Left lung (tissue), 10 donors: ENCODE results near the gene ZNF862. TPM values are rescaled to one million over a fixed set of nuclear protein-coding genes. Genes with fewer than 3 reads are reported as not detected.

Source experiments
- ATAC-seq: fragments of 200-7000 bp; cut with Tn5 transposase; one replicate; pipeline ENCODE4 v1.9.1; 2020; ENCODE audit warnings: moderate library complexity
- DNase-seq, 4 donors: peaks; one replicate each; pipeline ENCODE4 v3.0.0-alpha.2; 2013 to 2020
- H3K27ac ChIP-seq, 2 donors: fragments of 200-600 bp; sonication (generic) in 1 of 2; one replicate each; pipeline versions ENCODE4 v1.5.0 to v1.8.0; 2020 to 2021
- H3K27me3 ChIP-seq, 2 donors: fragments of 200-600 bp; sonication (generic) in 1 of 2; one replicate each; pipeline versions ENCODE4 v1.5.0 to v1.8.0; 2020 to 2021
- H3K36me3 ChIP-seq, 2 donors: fragments of 200-600 bp; sonication (generic) in 1 of 2; one replicate each; pipeline versions ENCODE4 v1.5.0 to v1.8.0; 2020 to 2021
- H3K4me1 ChIP-seq, 2 donors: fragments of 200-600 bp; one replicate each; pipeline ENCODE4 v1.8.0; 2021
- H3K4me3 ChIP-seq, 2 donors: fragments of 200-600 bp; sonication (generic) in 1 of 2; one replicate each; pipeline versions ENCODE4 v1.5.0 to v1.8.0; 2020 to 2021; ENCODE audit warnings: mild to moderate bottlenecking in 1 of 2
- H3K9me3 ChIP-seq, 2 donors: fragments of 200-600 bp; sonication (generic) in 1 of 2; one replicate each; pipeline versions ENCODE4 v1.5.0 to v1.8.0; 2020 to 2021
- intact Hi-C, 2 donors: fragments of 100-400 bp; cut with DNase I; formaldehyde crosslinking; loops; one replicate each; pipeline versions ENCODE4 v1.11.2 to v1.14.2; 2022
- polyA plus RNA-seq, 6 donors: library from polyadenylated mRNA; unstranded; fragments of 120-200 nt; gene quantifications; one replicate each; pipeline ENCODE4 v1.2.1, GENCODE V29; 2013; ENCODE audit not compliant: insufficient read length in 6 of 6
- total RNA-seq, 2 donors: library from RNA; stranded (reverse); fragmentation: NEBNext Ultra II Directional; extraction: Animal tissue kit (Norgen Biotek cat#: 25700); gene quantifications; one replicate each; pipeline ENCODE4 v1.2.1, GENCODE V29; 2021
- TF ChIP-seq, protein P1 (sequence below), 2 donors: fragments of 200-600 bp; sonication (generic) in 1 of 2; IDR thresholded peaks; one replicate each; pipeline versions ENCODE4 v1.5.0 to v1.8.0; 2021; ENCODE audit warnings: antibody characterized with exemption in 2 of 2
- donor health status: DM: no; HTN: yes; CAD: no.
- donor health status: DM: no; HTN: no; CAD: no.

Gene ZNF862
- total and polyA plus RNA-seq, 8 donors: 9.8 to 27.8 (median 23.9) TPM

DNA sequence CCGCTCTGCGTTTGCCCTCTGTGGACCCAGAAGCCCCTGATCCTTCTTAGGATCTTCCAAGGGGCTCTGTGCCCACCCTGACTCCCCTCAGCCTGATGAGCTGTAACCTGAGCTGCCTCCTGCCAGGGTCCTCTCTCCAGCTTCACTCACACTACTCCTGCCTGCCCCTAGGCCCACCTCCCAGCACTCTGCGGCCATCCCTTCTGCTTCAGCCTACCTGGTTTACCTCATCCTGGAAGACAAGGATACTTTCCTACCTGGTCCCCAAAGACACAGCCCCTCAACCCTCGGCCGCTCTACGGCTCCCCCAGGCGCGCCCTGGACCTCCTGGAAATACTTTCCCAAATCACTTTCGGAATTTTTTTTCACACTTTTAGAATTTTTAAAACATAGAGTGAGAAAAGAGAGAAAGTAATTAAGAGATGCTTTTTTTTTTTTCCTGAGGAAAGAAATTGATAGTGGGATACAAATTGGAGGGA is 6.4 kb upstream of the ZNF862 start:
- DNase-seq: no peak
- no peak overlapping the region for H3K4me3 ChIP-seq
- TF ChIP-seq, protein P1, sequence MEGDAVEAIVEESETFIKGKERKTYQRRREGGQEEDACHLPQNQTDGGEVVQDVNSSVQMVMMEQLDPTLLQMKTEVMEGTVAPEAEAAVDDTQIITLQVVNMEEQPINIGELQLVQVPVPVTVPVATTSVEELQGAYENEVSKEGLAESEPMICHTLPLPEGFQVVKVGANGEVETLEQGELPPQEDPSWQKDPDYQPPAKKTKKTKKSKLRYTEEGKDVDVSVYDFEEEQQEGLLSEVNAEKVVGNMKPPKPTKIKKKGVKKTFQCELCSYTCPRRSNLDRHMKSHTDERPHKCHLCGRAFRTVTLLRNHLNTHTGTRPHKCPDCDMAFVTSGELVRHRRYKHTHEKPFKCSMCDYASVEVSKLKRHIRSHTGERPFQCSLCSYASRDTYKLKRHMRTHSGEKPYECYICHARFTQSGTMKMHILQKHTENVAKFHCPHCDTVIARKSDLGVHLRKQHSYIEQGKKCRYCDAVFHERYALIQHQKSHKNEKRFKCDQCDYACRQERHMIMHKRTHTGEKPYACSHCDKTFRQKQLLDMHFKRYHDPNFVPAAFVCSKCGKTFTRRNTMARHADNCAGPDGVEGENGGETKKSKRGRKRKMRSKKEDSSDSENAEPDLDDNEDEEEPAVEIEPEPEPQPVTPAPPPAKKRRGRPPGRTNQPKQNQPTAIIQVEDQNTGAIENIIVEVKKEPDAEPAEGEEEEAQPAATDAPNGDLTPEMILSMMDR (IDR thresholded peaks at IDR 0.05): no peak
- no peaks in the 10 kb centered on the region for H3K4me1 ChIP-seq
- no peaks in the 10 kb centered on the region for H3K27me3 ChIP-seq
- intact Hi-C loops: no loop called here
- H3K27ac ChIP-seq: no peak overlapping the region
- no peak for ATAC-seq
- H3K36me3 ChIP-seq: no peaks in the 10 kb centered on the region
- H3K9me3 ChIP-seq: no peaks in the 10 kb centered on the region

DNA sequence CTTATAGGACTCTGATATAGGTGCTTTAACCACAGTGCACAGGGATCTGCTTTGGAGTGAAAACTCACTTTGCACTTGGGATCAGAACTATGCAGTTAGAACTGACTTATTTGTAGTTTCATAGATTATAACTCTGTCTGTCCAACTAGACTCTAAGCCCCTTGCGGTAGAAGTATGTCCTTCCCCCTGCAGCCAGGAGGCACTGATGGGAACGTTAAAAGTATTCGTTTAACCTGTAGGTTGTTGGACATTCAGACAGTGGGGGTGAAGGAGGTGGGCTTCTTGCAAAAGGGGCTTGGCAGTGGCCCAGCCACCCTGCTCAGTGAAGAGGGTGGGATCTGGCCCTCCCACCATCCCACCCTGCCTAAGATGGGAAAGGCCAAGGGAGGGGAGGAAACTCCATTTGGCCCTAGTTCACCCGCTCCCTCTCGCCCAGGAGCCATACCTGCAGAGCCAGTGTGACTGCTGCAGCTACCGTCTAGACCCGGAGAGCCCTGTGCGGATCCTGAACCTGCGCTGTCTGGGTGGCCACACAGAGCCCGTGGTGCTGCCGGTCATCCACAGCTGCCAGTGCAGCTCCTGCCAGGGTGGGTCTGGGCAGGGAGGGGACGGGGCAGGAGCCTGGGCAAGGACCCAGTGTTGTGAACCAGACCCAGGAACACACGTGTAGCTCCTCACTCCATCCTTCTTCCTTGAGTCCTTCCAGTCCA is 5.7 kb upstream of the ZNF862 start:
- peaks cover 0 to 2% of the 10 kb centered on the region in 2 donors for H3K4me1 ChIP-seq
- DNase-seq (peak in 1 of 4 donors; percentile 25), ATAC-seq (no peak)
- intact Hi-C loops: no loop called here
- TF ChIP-seq, protein P1 (IDR thresholded peaks at IDR 0.05): no peak
- H3K36me3 ChIP-seq: no peaks in the 10 kb centered on the region
- no peak overlapping the region for H3K27ac ChIP-seq
- no peak overlapping the region for H3K4me3 ChIP-seq
- no peaks in the 10 kb centered on the region for H3K9me3 ChIP-seq
- no peaks in the 10 kb centered on the region for H3K27me3 ChIP-seq

DNA sequence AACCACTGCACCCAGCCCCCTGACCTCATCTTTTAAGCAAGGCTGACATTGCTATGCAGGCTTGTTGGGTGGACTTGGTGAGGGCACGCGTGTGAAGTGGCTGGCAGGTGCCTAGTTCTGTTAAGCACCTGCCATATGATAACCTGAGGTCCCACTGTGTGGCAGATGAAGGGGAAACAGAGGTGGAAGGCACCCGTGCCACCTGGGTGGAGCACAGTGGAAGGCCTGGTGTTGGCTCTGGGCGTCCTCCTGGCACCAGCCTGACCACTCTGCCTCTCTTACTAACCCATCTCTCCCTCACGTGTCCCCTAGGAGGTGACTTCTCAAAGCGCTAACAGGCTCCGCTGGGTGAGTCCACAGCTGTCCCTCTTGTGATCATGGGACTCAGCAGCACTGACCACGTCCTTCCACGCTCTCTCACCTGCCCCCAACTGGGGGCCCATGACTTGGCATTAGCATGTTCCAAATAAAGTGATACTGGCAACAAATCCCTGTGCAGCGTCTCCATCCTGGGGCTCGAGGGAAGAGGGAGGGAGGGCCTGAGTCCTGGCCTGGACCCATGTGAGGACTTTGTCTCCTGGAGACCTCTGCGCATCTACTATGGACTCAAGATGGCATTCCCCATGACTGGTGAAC is 4.6 kb upstream of the ZNF862 start:
- Histone ChIP-seq H3K9me3 (no peaks in the 10 kb centered on the region), H3K4me3 (no peak overlapping the region), H3K27me3 (no peaks in the 10 kb centered on the region), H3K27ac (no peak overlapping the region), H3K4me1 (peaks cover 0 to 8% of the 10 kb centered on the region in 2 donors), H3K36me3 (no peaks in the 10 kb centered on the region)
- intact Hi-C loops: no loop called here
- ATAC-seq: no peak
- TF ChIP-seq, protein P1 (IDR thresholded peaks at IDR 0.05): no peak
- no peak for DNase-seq

DNA sequence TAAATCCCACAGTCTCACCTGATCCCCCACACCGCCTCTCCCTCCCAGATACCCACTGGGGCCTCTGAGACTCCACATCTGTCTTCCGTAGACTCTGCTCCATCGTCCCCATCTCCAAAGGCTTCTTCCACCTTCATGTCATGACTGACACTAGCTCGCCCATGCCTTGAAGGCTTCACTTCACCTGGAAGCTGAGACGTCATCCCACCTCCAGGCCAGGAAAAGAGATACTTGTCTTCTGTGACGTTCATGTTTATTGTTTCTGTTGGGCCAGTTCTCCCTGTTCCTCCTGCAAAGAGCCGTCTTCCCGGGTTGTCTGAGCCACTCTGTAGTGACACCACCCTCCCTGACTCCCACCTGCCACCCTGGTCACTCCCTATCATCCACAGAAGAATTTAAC is 3.6 kb upstream of the ZNF862 start:
- TF ChIP-seq, protein P1 (IDR thresholded peaks at IDR 0.05): no peak
- Histone ChIP-seq H3K27ac (no peak overlapping the region), H3K9me3 (no peaks in the 10 kb centered on the region), H3K4me3 (no peak overlapping the region), H3K4me1 (peaks cover 7 to 18% of the 10 kb centered on the region in 2 donors), H3K36me3 (no peaks in the 10 kb centered on the region), H3K27me3 (no peaks in the 10 kb centered on the region)
- intact Hi-C loops: no loop called here
- no peak for ATAC-seq
- no peak for DNase-seq

DNA sequence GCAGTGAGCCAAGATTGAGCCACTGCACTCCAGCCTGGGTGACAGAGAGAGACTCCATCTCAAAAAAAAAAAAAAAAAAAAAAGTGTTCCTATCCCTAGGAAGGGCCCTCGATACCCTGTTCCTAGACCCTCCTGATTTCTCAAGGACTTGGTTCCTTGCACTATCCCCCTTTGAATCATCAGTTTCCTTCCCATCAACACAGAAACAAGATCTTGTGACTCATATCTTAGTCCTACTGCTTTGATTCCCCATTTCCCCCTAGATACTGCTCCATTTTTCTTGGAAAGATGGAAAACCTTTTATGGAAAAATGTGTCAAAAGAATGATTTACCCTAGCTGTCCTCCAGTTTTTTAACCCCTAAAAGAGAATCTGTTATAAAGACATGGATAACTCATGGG is 1.7 kb upstream of the ZNF862 start:
- DNase-seq (no peak), ATAC-seq (no peak)
- no peaks in the 10 kb centered on the region for H3K36me3 ChIP-seq
- no peaks in the 10 kb centered on the region for H3K27me3 ChIP-seq
- intact Hi-C loops: no loop called here
- H3K4me1 ChIP-seq: peaks cover 7 to 20% of the 10 kb centered on the region in 2 donors
- H3K27ac ChIP-seq: no peak overlapping the region
- TF ChIP-seq, protein P1 (IDR thresholded peaks at IDR 0.05): no peak
- H3K9me3 ChIP-seq: no peaks in the 10 kb centered on the region
- H3K4me3 ChIP-seq: no peak overlapping the region
